IPS-18a (cell line): ENCODE measurements around the gene PPP6R3.
"Not testable (repeated sequence)": the region's sequence is repeated elsewhere in the genome, so short reads cannot be mapped to it uniquely, and the experiment has no call there.

Source experiments
- H3K27ac ChIP-seq: one replicate; pipeline ENCODE4 v1.5.1; 2013; ENCODE audit warnings: low read length
- H3K27me3 ChIP-seq: one replicate; pipeline ENCODE4 v1.6.1; 2013; ENCODE audit warnings: mild to moderate bottlenecking, low read length; ENCODE audit not compliant: control insufficient read depth, insufficient read depth
- H3K36me3 ChIP-seq: one replicate; pipeline ENCODE4 v1.6.1; 2013; ENCODE audit warnings: low read depth, low read length; ENCODE audit not compliant: control insufficient read depth
- H3K4me1 ChIP-seq: one replicate; pipeline ENCODE4 v1.6.1; 2013; ENCODE audit warnings: low read depth, low read length; ENCODE audit not compliant: control insufficient read depth
- H3K4me3 ChIP-seq: one replicate; pipeline ENCODE4 v1.5.1; 2013; ENCODE audit warnings: low read length
- H3K9ac ChIP-seq: one replicate; pipeline ENCODE4 v1.6.1; 2013; ENCODE audit warnings: mild to moderate bottlenecking, low read length, moderate library complexity
- H3K9me3 ChIP-seq: one replicate; pipeline ENCODE4 v1.6.1; 2013; ENCODE audit warnings: low read depth, low read length; ENCODE audit not compliant: control insufficient read depth

The PPP6R3 gene

DNA sequence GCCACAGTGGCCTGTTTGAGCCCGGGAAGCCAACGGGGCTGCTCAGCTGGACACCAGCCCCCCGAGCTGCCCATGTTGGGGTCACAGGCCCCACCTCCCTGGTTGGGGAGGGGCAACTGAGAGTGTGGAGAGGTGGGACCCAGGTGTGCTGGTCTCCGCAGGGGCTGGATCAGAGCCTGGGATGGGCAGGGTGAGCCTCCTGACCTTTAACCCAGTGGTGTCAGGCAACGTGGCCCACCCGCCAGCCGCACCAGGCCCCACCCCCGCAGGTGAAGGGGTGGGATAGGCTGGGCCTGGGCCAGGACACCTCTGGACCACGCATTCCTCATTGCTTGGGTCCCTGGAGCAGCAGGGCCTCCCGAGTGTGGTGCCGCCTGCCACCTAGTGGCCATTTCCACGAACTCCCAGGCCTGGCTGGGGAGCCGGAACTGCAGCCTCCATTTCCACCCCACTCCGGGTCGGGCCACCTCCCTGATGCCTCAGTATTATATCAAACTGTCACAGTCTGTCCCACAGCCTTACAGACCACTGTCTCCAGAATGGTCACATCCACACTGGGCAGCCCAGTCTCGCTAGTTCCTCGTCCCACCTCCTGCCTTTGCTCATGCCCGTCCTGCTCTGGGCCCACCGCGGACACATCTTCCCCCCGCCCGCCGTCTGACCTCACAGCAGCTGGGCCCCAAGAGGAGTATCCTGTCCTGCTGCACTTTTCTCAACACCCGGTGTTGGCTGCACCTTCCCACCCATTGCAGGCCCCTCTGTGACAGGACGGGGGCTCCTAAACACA is 13.3 kb upstream of the PPP6R3 start:
- H3K9ac ChIP-seq = no peak overlapping the region
- no peak overlapping the region for H3K27ac ChIP-seq
- no peaks in the 10 kb centered on the region for H3K27me3 ChIP-seq
- no peaks in the 10 kb centered on the region for H3K4me1 ChIP-seq
- H3K9me3 ChIP-seq = no peaks in the 10 kb centered on the region
- no peak overlapping the region for H3K4me3 ChIP-seq
- no peaks in the 10 kb centered on the region for H3K36me3 ChIP-seq

DNA sequence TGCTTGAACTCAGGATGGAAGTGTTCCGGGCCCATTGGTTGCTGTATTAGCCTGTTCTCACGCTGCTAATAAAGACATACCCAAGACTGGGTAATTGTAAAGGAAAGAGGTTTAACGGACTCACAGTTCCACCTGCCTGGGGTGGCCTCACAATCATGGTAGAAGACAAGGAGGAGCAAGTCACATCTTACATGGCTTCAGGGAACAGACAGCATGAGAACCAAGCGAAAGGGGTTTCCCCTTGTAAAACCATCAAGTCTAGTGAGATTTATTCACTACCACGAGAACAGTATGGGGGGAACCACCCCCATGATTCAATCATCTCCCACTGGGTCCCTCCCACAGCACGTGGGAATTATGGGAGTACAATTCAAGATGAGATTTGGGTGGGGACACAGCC is 12.6 kb upstream of the PPP6R3 start:
- H3K36me3 ChIP-seq, H3K9ac ChIP-seq, H3K9me3 ChIP-seq, H3K27me3 ChIP-seq, H3K27ac ChIP-seq, H3K4me1 ChIP-seq, H3K4me3 ChIP-seq: not testable (repeated sequence)

DNA sequence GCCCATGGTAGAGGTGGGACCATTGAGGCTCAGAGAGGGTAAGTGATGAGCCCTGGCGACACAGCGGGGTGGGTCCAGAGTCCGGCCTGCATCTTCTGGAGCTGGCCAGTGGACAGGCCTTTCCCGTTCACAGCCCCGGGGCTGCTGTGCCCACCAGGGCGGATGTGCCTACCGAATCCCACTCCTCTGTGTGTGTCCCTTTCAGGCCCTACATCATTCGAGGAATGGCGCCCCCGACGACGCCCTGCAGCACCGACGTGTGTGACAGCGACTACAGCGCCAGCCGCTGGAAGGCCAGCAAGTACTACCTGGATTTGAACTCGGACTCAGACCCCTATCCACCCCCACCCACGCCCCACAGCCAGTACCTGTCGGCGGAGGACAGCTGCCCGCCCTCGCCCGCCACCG is 11.9 kb upstream of the PPP6R3 start:
- Histone ChIP-seq H3K27me3 (no peaks in the 10 kb centered on the region), H3K4me1 (no peaks in the 10 kb centered on the region), H3K4me3 (no peak overlapping the region), H3K9ac (no peak overlapping the region), H3K9me3 (no peaks in the 10 kb centered on the region), H3K36me3 (no peaks in the 10 kb centered on the region), H3K27ac (no peak overlapping the region)

- peaks cover 4% of the 10 kb centered on the region for H3K4me1 ChIP-seq
- H3K9ac ChIP-seq = no peak overlapping the region
- no peaks in the 10 kb centered on the region for H3K27me3 ChIP-seq
- no peaks in the 10 kb centered on the region for H3K36me3 ChIP-seq
- H3K27ac ChIP-seq = no peak overlapping the region
- H3K4me3 ChIP-seq = no peak overlapping the region
- no peaks in the 10 kb centered on the region for H3K9me3 ChIP-seq
These were observed 10.6 kb upstream of the PPP6R3 start for GRCh38 chr11:68449951-68450350.

DNA sequence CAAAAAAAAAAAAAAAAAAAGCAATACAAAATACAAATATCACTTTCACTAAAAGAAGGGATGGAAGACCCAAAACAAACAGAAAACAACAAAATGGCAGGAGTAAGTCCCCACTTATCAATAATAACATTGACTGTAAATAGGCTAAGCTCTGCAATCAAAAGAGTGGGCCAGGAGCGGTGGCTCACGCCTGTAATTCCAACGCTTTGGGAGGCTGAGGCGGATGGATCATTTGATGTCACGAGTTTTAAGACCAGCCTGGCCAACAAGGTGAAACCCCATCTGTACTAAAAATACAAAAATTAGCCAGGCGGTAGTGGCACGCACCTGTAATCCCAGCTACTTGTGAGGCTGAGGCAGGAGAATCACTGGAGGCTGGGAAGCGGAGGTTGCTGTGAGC is 9.8 kb upstream of the PPP6R3 start:
- H3K36me3 ChIP-seq = no peaks in the 10 kb centered on the region
- no peaks in the 10 kb centered on the region for H3K9me3 ChIP-seq
- no peaks in the 10 kb centered on the region for H3K27me3 ChIP-seq
- H3K4me1 ChIP-seq = peaks cover 9% of the 10 kb centered on the region
- H3K27ac ChIP-seq = no peak overlapping the region
- no peak overlapping the region for H3K4me3 ChIP-seq
- H3K9ac ChIP-seq = no peak overlapping the region

GRCh38 chr11:68454767-68455166 is 5.8 kb upstream of the PPP6R3 start:
- no peaks in the 10 kb centered on the region for H3K9me3 ChIP-seq
- no peak overlapping the region for H3K9ac ChIP-seq
- no peaks in the 10 kb centered on the region for H3K36me3 ChIP-seq
- no peak overlapping the region for H3K27ac ChIP-seq
- H3K4me1 ChIP-seq = peaks cover 9% of the 10 kb centered on the region
- no peaks in the 10 kb centered on the region for H3K27me3 ChIP-seq
- no peak overlapping the region for H3K4me3 ChIP-seq

- no peaks in the 10 kb centered on the region for H3K36me3 ChIP-seq
- H3K4me3 ChIP-seq = no peak overlapping the region
- no peaks in the 10 kb centered on the region for H3K27me3 ChIP-seq
- H3K9ac ChIP-seq = no peak overlapping the region
- H3K9me3 ChIP-seq = no peaks in the 10 kb centered on the region
- peaks cover 9% of the 10 kb centered on the region for H3K4me1 ChIP-seq
- H3K27ac ChIP-seq = no peak overlapping the region
These were observed 5.1 kb upstream of the PPP6R3 start for GRCh38 chr11:68455485-68455884.

- no peaks in the 10 kb centered on the region for H3K36me3 ChIP-seq
- no peaks in the 10 kb centered on the region for H3K9me3 ChIP-seq
- H3K4me1 ChIP-seq = peaks cover 18% of the 10 kb centered on the region
- H3K27me3 ChIP-seq = no peaks in the 10 kb centered on the region
- H3K4me3 ChIP-seq = no peak overlapping the region
- H3K9ac ChIP-seq = no peak overlapping the region
- no peak overlapping the region for H3K27ac ChIP-seq
These were observed 3.2 kb upstream of the PPP6R3 start for GRCh38 chr11:68457216-68457897.

- H3K9ac ChIP-seq = no peak overlapping the region
- no peak overlapping the region for H3K4me3 ChIP-seq
These were observed 2.7 kb upstream of the PPP6R3 start for GRCh38 chr11:68457898-68458249.

DNA sequence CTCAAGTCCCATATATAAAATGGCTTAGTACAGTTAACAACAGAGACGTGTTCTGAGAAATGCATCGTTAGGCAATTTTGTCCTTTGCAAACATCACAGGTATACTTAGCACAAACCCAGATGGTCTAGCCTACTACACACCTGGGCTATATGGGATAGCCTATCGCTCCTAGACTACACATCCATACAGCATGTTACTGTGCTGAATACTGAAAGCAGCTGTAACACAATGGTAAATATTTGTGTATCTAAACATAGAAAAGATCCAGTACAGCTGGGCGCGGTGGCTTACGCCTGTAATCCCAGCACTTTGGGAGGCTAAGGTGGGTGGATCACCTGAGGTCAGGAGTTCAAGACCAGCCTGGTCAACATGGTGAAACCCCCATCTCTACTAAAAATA is 2.2 kb upstream of the PPP6R3 start:
- H3K27me3 ChIP-seq, H3K4me3 ChIP-seq, H3K9ac ChIP-seq, H3K36me3 ChIP-seq, H3K9me3 ChIP-seq, H3K27ac ChIP-seq: not testable (repeated sequence)
- H3K4me1 ChIP-seq = peaks cover 22% of the 10 kb centered on the region

More at GRCh38 chr11:68457898-68458249, 2.7 kb upstream of the PPP6R3 start:
- Histone ChIP-seq H3K27ac (no peak overlapping the region), H3K36me3 (no peaks in the 10 kb centered on the region), H3K27me3 (no peaks in the 10 kb centered on the region), H3K4me1 (peaks cover 22% of the 10 kb centered on the region), H3K9me3 (no peaks in the 10 kb centered on the region)

DNA sequence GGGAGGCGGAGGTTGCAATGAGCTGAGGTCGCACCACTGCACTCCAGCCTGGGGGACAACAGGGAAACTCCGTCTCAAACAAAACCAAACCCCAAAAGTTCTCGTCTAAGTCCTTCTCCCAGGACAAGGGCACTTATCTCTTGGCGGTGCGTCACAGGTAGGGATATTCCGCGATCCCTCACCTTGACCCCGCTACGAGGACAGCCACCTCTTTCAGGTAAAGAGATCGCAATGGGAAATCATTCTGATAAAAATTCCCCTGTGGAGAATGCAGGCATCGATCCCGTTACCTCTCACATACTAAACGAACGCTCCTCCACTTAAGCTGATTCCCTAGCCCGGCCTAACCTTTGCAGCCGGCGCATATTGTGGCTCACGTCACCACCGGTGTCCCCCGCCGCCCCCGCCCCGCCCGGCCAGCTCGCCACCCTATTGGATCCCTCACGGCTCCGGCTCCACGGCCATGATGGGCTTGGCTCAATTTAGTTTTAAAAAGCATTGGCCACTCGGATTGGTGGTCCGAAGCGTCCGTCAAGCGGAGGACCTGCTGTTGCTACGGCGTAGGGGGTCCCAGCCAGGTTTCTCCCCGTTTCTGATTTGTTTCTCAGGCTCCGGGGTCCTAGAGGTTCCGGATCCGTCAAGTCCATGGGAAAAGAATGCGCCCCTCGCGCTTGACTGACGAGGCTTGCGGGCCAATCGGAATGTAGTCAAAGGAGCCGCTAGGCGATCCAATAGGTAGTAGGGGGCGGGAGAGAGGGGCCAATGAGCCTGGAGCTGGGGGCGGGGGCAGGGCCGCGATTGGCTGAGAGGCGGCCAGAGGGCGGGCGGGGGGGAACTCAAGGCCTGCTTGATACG is 439 bp upstream of the PPP6R3 start:
- Histone ChIP-seq H3K4me1 (peaks cover 17% of the 10 kb centered on the region), H3K36me3 (no peaks in the 10 kb centered on the region), H3K9ac (peak overlapping the region; percentile 78), H3K9me3 (no peaks in the 10 kb centered on the region), H3K4me3 (peak overlapping the region; percentile 83), H3K27me3 (no peaks in the 10 kb centered on the region), H3K27ac (no peak overlapping the region)
